HFFc6 (cell line): ENCODE measurements around the gene JAK2. TPM values are rescaled to one million over a fixed set of nuclear protein-coding genes. Genes with fewer than 3 reads are reported as not detected.

Experiments
- DNase-seq: peaks from one replicate; pipeline ENCODE4 v3.0.0-alpha.2; 2018
- H3K27ac Mint-ChIP-seq: 2 replicates; pipeline ENCODE4 v1.8.0; 2020; ENCODE audit warnings: mild to moderate bottlenecking, mixed read lengths
- H3K27me3 Mint-ChIP-seq: 2 replicates; pipeline ENCODE4 v1.8.0; 2021; ENCODE audit warnings: mild to moderate bottlenecking, moderate library complexity, mixed read lengths; ENCODE audit not compliant: insufficient read depth
- H3K36me3 Mint-ChIP-seq: 2 replicates; pipeline ENCODE4 v1.8.0; 2021; ENCODE audit warnings: low read depth, mixed read lengths
- H3K4me1 Mint-ChIP-seq: 2 replicates; pipeline ENCODE4 v1.8.0; 2020; ENCODE audit warnings: low read depth, mixed read lengths
- H3K4me3 Mint-ChIP-seq: 2 replicates; pipeline ENCODE4 v1.8.0; 2020; ENCODE audit warnings: mild to moderate bottlenecking, moderate library complexity, mixed read lengths
- H3K9me3 Mint-ChIP-seq: 2 replicates; pipeline ENCODE4 v1.8.0; 2020; ENCODE audit warnings: mild to moderate bottlenecking, mixed read lengths
- CTCF ChIP-seq: fragments of 200-600 bp; sonication (generic); IDR thresholded peaks from 2 replicates; pipeline ENCODE4 v1.5.0; 2021; ENCODE audit warnings: antibody characterized with exemption, mild to moderate bottlenecking
- total RNA-seq, 6 experiments: library from RNA; stranded (reverse); fragmentation: NEBNext Ultra II Directional; extraction: Animal tissue kit (Norgen Biotek cat#: 25700); gene quantifications; 2 replicates in 1 of 6; 3 replicates in 5 of 6; pipeline ENCODE4 v1.2.3, GENCODE V29; 2021

Gene JAK2
- total RNA-seq, 6 experiments from 2014 or later: 5.0 to 6.5 (median 6.0) TPM

- DNase-seq: no peak
- Mint-ChIP-seq H3K27ac (no peak overlapping the region), H3K4me1 (no peaks in the 10 kb centered on the region), H3K27me3 (no peaks in the 10 kb centered on the region), H3K4me3 (no peak overlapping the region), H3K9me3 (no peaks in the 10 kb centered on the region; the same call in 1 of the 2 replicates), H3K36me3 (peaks cover 13% of the 10 kb centered on the region)
- no peak for TF ChIP-seq CTCF
These were observed 161.2 kb downstream of the JAK2 start for GRCh38 chr9:5146241-5146640.

Other genes with a start within 250 kb of the JAK2 start
- gene AK3, start 244.1 kb upstream of the JAK2 start, total RNA-seq: 10 to 100 TPM; 42.2 to 46.0 (median 43.5) TPM
- gene RCL1, start 192.3 kb upstream of the JAK2 start, total RNA-seq: 1 to 10 TPM; 7.4 to 9.8 (median 8.1) TPM
- gene INSL6, start 200.4 kb downstream of the JAK2 start, total RNA-seq: not detected
- gene INSL4, start 246.1 kb downstream of the JAK2 start, total RNA-seq: not detected